Measurements from ENCODE around the gene CNOT3.

GRCh38 chr19:54115109-54116063, 22.2 kb upstream of the CNOT3 start, which contains the start of the genes PRPF31 and TFPT:
- TF ChIP-seq SUZ12 (IDR thresholded peaks at IDR 0.05; ENCODE audit: extremely low read depth, insufficient read depth, insufficient read length) (no peak), ZNF274 (IDR thresholded peaks at IDR 0.05; ENCODE audit: low read depth, low read length) (no peak)

All from NT2/D1 (cell line).